ENCODE measurements around the gene STMN3. TPM values are rescaled to one million over a fixed set of nuclear protein-coding genes. Genes with fewer than 3 reads are reported as not detected.
"Not testable (repeated sequence)": the region's sequence is repeated elsewhere in the genome, so short reads cannot be mapped to it uniquely, and the experiment has no call there.

Gene STMN3
- total RNA-seq, 1 experiment from 2014 or later = 15.8 TPM

DNA sequence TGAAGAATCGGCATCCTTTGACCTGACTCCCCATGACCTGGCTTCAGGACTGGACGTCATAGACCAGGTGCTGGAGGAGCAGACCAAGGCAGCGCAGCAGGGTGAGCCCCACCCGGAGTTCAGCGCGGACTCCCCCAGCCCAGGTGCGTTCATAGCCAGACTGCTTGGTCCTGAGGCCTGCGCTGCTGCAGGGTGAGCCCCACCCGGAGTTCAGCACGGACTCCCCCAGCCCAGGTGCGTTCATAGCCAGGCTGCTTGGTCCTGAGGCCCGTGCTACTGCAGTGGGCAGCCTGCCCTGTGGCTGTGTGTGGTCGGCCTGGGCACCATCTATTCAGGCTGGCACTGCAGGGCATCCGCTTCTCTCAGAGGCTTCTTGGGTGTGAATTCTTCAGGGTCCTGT is 20.7 kb upstream of the STMN3 start:
- TF ChIP-seq, protein P1, sequence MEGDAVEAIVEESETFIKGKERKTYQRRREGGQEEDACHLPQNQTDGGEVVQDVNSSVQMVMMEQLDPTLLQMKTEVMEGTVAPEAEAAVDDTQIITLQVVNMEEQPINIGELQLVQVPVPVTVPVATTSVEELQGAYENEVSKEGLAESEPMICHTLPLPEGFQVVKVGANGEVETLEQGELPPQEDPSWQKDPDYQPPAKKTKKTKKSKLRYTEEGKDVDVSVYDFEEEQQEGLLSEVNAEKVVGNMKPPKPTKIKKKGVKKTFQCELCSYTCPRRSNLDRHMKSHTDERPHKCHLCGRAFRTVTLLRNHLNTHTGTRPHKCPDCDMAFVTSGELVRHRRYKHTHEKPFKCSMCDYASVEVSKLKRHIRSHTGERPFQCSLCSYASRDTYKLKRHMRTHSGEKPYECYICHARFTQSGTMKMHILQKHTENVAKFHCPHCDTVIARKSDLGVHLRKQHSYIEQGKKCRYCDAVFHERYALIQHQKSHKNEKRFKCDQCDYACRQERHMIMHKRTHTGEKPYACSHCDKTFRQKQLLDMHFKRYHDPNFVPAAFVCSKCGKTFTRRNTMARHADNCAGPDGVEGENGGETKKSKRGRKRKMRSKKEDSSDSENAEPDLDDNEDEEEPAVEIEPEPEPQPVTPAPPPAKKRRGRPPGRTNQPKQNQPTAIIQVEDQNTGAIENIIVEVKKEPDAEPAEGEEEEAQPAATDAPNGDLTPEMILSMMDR (conservative IDR thresholded peaks at IDR 0.05; ENCODE audit: low read depth, low read length) = no peak
- TF ChIP-seq EZH2phosphoT487 (IDR thresholded peaks at IDR 0.05; ENCODE audit: borderline replicate concordance, low read length) (no peak), EZH2 (IDR thresholded peaks at IDR 0.05; ENCODE audit: low read length, unreplicated experiment) (no peak)

DNA sequence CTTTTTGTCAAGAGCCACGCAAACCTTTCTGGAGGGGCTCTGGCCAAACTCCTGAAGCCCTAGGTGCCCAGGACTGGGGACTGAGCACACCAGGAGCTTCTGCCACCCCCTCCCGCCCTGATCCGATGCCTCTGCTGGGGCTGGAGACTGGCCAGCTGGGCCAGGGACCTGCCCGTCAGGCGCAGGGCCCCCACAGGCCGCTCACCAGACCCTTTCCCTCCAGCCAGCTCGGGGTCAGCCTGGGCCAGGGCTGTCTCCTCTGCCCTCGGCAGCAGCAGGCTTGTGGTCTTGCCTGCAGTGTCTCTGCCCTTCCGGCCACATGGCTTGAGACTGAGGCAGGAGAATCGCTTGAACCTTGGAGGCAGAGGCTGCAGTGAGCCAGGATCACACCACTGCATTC is 19.4 kb upstream of the STMN3 start:
- DNase-seq (no peak), ATAC-seq (no peak)
- no peaks in the 10 kb centered on the region for H4K20me1 ChIP-seq (ENCODE audit: low read length)
- H3K4me2 ChIP-seq (ENCODE audit: low read length) = no peak overlapping the region
- H3K27ac ChIP-seq (ENCODE audit: low read length) = no peak overlapping the region
- no peaks in the 10 kb centered on the region for H3K9me3 ChIP-seq (ENCODE audit: low read length)
- CTCF ChIA-PET = no interaction called here
- H3K79me2 ChIP-seq (ENCODE audit: low read length) = no peaks in the 10 kb centered on the region
- TF ChIP-seq EZH2 (IDR thresholded peaks at IDR 0.05; ENCODE audit: low read length, unreplicated experiment) (no peak), EZH2phosphoT487 (IDR thresholded peaks at IDR 0.05; ENCODE audit: borderline replicate concordance, low read length) (no peak)
- TF ChIP-seq, protein P1 (conservative IDR thresholded peaks at IDR 0.05; ENCODE audit: low read depth, low read length) = no peak
- H3K4me1 ChIP-seq (ENCODE audit: insufficient read depth, low read length) = no peaks in the 10 kb centered on the region
- no peak overlapping the region for H3K9ac ChIP-seq (ENCODE audit: low read length)
- H3K27me3 ChIP-seq (ENCODE audit: low read length) = no peaks in the 10 kb centered on the region
- no peak overlapping the region for H3K4me3 ChIP-seq (ENCODE audit: low read length)
- POLR2A ChIA-PET (ENCODE audit: unreplicated experiment) = no interaction called here
- no peaks in the 10 kb centered on the region for H3K9me2 ChIP-seq (replicated peaks; ENCODE audit: low read length)
- H3K36me3 ChIP-seq (ENCODE audit: low read depth, low read length) = peaks cover 22% of the 10 kb centered on the region
- H3F3A ChIP-seq (ENCODE audit: low read length, unreplicated experiment) = no peaks in the 10 kb centered on the region
- no peak overlapping the region for H2AFZ ChIP-seq (ENCODE audit: low read length)
- BruUV-seq (replicated peaks) = no TSS peak
- intact Hi-C loops (cut with micrococcal nuclease) = no loop called here

More for the DNA sequence above, 20.7 kb upstream of the STMN3 start:
- BruUV-seq (replicated peaks) = no TSS peak
- CTCF ChIA-PET = no interaction called here
- H3F3A ChIP-seq (ENCODE audit: low read length, unreplicated experiment) = no peaks in the 10 kb centered on the region
- H2AFZ ChIP-seq (ENCODE audit: low read length) = no peak overlapping the region
- POLR2A ChIA-PET (ENCODE audit: unreplicated experiment) = no interaction called here
- no peak overlapping the region for H3K4me2 ChIP-seq (ENCODE audit: low read length)
- H3K79me2 ChIP-seq (ENCODE audit: low read length) = no peaks in the 10 kb centered on the region
- H3K36me3 ChIP-seq (ENCODE audit: low read depth, low read length) = peaks cover 12% of the 10 kb centered on the region
- H4K20me1 ChIP-seq (ENCODE audit: low read length) = no peaks in the 10 kb centered on the region
- DNase-seq (no peak), ATAC-seq (no peak)
- no peaks in the 10 kb centered on the region for H3K4me1 ChIP-seq (ENCODE audit: insufficient read depth, low read length)
- H3K9ac ChIP-seq (ENCODE audit: low read length) = no peak overlapping the region
- no peak overlapping the region for H3K27ac ChIP-seq (ENCODE audit: low read length)
- no peaks in the 10 kb centered on the region for H3K9me3 ChIP-seq (ENCODE audit: low read length)
- H3K27me3 ChIP-seq (ENCODE audit: low read length) = no peaks in the 10 kb centered on the region
- H3K9me2 ChIP-seq (replicated peaks; ENCODE audit: low read length) = no peaks in the 10 kb centered on the region
- intact Hi-C loops (cut with micrococcal nuclease) = no loop called here
- no peak overlapping the region for H3K4me3 ChIP-seq (ENCODE audit: low read length)

DNA sequence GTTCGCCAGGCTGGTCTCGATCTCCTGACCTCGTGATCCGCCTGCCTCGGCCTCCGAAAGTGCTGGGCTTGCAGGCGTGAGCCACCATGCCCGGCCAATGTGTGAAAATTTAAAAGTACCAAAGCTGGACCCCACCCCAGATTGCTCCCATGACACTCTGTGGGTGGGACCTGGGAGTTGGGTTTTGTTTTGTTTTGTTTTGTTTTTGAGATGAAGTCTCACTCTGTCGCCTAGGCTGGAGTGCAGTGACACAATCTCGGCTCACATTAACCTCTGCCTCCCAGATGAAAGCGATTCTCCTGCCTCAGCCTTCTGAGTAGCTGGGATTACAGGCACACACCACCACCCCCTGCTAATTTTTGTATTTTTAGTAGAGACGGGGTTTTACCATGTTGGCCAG is 18.5 kb upstream of the STMN3 start:
- H3K4me2 ChIP-seq (ENCODE audit: low read length); H4K20me1 ChIP-seq (ENCODE audit: low read length); CTCF ChIA-PET; H3K4me1 ChIP-seq (ENCODE audit: insufficient read depth, low read length); H2AFZ ChIP-seq (ENCODE audit: low read length); H3K9ac ChIP-seq (ENCODE audit: low read length); intact Hi-C loops (cut with micrococcal nuclease); H3K9me3 ChIP-seq (ENCODE audit: low read length); H3K27ac ChIP-seq (ENCODE audit: low read length); H3K27me3 ChIP-seq (ENCODE audit: low read length); H3K79me2 ChIP-seq (ENCODE audit: low read length); H3F3A ChIP-seq (ENCODE audit: low read length, unreplicated experiment); ATAC-seq; DNase-seq; BruUV-seq (replicated peaks); POLR2A ChIA-PET (ENCODE audit: unreplicated experiment); H3K9me2 ChIP-seq (replicated peaks; ENCODE audit: low read length); H3K4me3 ChIP-seq (ENCODE audit: low read length): not testable (repeated sequence)
- peaks cover 28% of the 10 kb centered on the region for H3K36me3 ChIP-seq (ENCODE audit: low read depth, low read length)

Data from PC-3 (cell line).